ENCODE results near the gene HPD.
A peak's percentile ranks its signal among the peaks of the same experiment; 100 is the strongest.

HPD gene

DNA sequence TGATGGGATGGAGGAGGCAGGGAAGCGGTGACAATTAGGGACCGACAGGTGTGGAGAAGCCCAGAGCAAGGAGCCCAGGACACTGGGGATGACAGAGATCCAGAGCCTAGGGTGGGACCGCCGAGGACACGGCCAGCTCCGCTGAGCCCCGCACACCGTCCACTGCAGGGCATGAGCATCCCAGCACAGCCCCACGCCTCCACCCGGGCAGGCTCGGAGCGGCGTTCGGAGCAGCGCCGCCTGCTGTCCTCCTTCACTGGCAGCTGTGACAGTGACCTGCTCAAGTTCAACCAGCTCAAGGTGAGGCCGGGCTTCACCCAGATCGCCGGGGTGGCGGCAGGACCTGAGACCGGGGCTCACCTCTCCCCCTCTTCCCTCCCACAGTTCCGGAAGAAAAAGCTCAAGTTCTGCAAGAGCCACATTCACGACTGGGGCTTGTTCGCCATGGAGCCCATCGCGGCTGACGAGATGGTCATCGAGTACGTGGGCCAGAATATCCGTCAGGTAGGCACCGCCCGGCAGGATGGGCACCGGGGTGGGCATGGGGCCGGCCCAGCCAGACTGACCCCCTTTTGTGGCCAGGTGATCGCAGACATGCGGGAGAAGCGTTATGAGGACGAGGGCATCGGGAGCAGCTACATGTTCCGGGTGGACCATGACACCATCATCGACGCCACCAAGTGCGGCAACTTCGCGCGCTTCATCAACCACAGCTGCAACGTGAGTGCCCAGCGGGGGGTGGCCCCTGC, 31.1 kb downstream of the HPD start:
- no peak for DNase-seq

- DNase-seq, result no peak
Observed at GRCh38 chr12:121826318-121827150, 32.1 kb downstream of the HPD start.

- DNase-seq, result no peak
Observed at GRCh38 chr12:121825041-121825523, 33.6 kb downstream of the HPD start.

GRCh38 chr12:121823727-121824115, 34.9 kb downstream of the HPD start:
- no peak for DNase-seq

GRCh38 chr12:121823101-121823726, 35.4 kb downstream of the HPD start:
- DNase-seq, result no peak

GRCh38 chr12:121822393-121823100, 36.1 kb downstream of the HPD start:
- no peak for DNase-seq

DNA sequence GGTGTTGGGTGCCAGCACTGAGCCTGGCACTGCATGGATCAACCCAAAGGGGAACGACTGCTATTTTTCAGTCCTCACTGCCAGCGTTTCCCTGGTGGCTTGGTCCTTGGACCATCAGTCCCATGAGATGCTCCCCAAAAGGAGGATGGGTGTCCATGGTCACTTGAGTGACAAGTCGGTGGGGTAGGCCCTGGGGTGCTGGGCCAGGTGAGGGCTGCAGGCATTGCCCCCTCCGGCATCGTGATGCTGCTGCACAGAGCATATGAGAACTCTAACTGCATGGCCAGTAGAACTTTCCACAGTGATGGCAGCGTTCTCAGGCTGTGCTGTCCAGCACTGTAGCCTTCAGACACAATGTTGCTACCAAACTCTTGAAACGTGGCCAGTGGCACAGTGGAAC, 38.6 kb downstream of the HPD start:
- DNase-seq, result no peak

- DNase-seq, result no peak
Observed at GRCh38 chr12:121819212-121819949, 39.3 kb downstream of the HPD start.

- no peak for DNase-seq
Observed at GRCh38 chr12:121817648-121818043, 41.0 kb downstream of the HPD start.

DNA sequence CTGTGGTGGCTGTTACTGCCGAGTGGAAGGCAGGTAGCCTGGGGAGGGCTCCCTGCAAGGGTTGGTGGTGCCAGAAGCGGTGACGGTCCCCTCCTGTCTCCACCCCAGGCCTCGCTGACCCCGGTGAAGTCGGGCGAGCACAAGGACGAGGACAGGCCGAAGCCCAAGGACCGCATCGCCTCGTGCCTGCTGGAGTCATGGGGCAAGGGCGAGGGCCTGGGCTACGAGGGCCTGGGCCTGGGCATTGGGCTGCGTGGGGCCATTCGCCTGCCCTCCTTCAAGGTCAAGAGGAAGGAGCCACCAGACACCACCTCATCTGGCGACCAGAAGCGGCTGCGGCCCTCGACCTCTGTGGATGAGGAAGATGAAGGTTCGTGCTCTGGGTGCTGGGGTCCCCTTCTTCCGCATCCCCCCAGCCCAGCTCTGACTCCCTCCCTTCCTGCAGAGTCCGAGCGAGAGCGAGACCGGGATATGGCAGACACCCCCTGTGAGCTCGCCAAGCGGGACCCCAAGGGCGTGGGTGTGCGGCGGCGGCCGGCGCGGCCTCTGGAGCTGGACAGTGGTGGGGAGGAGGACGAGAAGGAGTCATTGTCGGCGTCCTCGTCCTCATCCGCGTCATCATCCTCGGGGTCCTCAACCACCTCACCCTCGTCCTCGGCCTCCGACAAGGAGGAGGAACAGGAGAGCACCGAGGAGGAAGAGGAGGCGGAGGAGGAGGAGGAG, 41.6 kb downstream of the HPD start:
- no peak for DNase-seq

GRCh38 chr12:121815263-121815662, 43.4 kb downstream of the HPD start:
- DNase-seq, result no peak

DNA sequence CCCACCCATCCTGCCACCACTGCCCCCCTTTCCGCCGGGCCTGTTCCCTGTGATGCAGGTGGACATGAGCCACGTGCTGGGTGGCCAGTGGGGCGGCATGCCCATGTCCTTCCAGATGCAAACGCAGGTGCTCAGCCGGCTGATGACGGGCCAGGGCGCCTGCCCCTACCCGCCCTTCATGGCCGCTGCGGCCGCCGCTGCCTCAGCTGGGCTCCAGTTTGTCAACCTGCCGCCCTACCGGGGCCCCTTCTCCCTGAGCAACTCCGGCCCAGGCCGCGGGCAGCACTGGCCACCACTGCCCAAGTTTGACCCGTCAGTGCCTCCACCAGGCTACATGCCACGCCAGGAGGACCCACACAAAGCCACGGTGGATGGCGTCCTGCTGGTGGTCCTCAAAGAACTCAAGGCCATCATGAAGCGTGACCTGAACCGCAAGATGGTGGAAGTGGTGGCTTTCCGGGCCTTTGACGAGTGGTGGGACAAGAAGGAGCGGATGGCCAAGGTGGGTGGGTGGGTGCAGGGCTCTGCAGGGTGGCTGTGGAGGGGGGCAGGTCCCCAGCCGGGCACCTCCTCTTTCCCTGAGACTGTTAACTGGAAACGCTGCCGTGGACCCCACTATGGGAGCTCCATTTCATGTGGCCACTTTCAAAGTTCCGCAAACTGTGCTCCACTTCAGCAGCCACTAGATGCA, 44.1 kb downstream of the HPD start:
- no peak for DNase-seq

- DNase-seq, result no peak
Observed at GRCh38 chr12:121813951-121814350, 44.7 kb downstream of the HPD start.

GRCh38 chr12:121812921-121813896, 45.5 kb downstream of the HPD start:
- DNase-seq, result peak in 2 of 3 experiments; percentile 40 to 57

DNA sequence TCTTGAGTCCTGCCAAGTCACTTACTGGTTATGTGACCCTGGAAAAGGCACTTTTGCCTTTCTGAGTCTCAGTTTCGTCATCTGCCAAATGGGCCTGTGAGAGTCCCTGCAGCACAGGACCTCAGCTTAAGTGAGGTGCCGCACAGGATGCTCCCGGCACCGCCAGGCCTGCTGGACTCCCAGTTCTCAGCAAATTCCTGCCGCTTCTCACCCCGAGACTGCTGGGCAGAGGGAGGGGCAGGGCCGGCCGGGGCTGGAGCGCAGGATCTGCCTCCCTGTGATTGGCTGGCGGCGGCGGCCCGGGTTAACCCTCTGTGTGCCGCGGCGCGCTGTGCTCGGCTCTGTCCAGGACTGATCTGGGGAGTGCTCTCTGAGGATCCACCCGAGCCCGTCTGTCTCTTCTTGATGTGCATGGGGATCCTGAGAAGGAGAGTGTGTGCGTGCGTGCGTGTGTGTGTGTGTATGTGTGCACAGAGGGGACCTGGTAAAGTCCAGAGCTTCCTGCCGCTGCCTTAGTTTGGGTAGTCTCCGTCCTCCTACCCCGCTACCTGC, 46.3 kb downstream of the HPD start:
- DNase-seq, result peak; percentile 38 to 85 (median 77)

DNA sequence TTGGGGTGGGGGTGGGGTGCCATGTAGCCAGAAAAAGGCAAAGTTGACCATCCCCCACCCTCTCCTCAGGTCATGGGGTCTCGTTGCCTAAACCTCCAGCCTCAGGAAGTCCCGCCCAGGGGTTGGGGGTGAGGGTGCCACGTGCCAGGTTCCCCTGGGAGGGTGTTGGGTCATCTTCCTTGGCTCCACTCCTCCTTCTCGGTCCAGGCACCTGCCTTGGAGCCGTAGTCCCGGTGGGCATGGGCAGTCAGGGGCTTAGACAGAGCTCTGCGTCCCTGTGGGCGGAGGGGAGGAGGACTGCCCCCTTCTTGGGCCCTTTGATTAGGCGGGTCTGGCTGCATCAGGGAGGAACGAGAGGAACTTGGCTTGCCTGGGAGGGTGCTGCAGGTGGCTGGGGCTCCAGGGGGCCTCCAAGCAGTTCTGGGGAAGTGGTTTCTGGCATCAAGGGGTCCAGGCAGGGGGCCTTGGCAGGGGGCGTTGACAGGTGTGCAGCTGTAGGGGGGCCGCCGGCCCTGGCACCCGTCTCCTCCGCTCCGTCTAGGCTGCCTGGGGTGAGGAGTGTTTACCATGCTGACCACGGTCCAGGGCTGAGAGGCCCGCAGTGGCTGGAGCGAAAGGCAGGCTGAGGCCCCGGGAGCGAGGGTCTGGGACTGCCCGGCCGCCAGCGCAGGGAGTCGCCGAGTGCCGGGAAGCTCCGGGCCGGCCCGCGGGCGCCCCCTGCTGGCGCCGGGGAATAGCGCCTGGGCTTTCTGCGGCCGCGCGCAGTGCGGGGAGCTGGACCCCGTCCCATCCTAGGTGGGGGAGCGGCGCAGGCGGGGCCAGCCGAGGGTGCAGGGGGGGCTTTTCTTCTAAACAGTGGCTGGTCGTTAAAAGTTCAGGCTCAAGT, 47.0 kb downstream of the HPD start:
- DNase-seq, result peak; percentile 68 to 89 (median 82)

GRCh38 chr12:121810833-121811433, 47.7 kb downstream of the HPD start:
- no peak for DNase-seq
